ENCODE results near the gene ATP7B.

The ATP7B gene

GRCh38 chr13:51937320-51938290 lies 73.6 kb downstream of the ATP7B start:
- H3K4me1 ChIP-seq, result no peaks in the 10 kb centered on the region
- no peaks in the 10 kb centered on the region for H3K36me3 ChIP-seq (replicated peaks)
- H3K27me3 ChIP-seq (ENCODE audit: low read depth), result no peaks in the 10 kb centered on the region
- in situ Hi-C loops (cut with MboI; ENCODE audit: low sequenced_read_pairs), result no loop called here
- H3K4me3 ChIP-seq, result no peak overlapping the region
- DNase-seq (ENCODE audit: low spot score in 2 of 2), result no peak
- H3K9me3 ChIP-seq, result no peaks in the 10 kb centered on the region

- H3K36me3 ChIP-seq (replicated peaks), result no peaks in the 10 kb centered on the region
- no peaks in the 10 kb centered on the region for H3K27me3 ChIP-seq (ENCODE audit: low read depth)
- no peaks in the 10 kb centered on the region for H3K9me3 ChIP-seq
- DNase-seq (ENCODE audit: low spot score in 2 of 2), result peak in 1 of 2 experiments; percentile 45
- in situ Hi-C loops (cut with MboI; ENCODE audit: low sequenced_read_pairs), result no loop called here
- no peaks in the 10 kb centered on the region for H3K4me1 ChIP-seq
- no peak overlapping the region for H3K4me3 ChIP-seq
These were observed 75.7 kb downstream of the ATP7B start for GRCh38 chr13:51935326-51936171.

GRCh38 chr13:51934461-51935087 lies 76.7 kb downstream of the ATP7B start:
- H3K9me3 ChIP-seq, result no peaks in the 10 kb centered on the region
- no peaks in the 10 kb centered on the region for H3K27me3 ChIP-seq (ENCODE audit: low read depth)
- DNase-seq (ENCODE audit: low spot score in 2 of 2), result no peak
- no peaks in the 10 kb centered on the region for H3K36me3 ChIP-seq (replicated peaks)
- no peaks in the 10 kb centered on the region for H3K4me1 ChIP-seq
- in situ Hi-C loops (cut with MboI; ENCODE audit: low sequenced_read_pairs), result no loop called here
- H3K4me3 ChIP-seq, result no peak overlapping the region

GRCh38 chr13:51933466-51934058 lies 77.7 kb downstream of the ATP7B start:
- in situ Hi-C loops (cut with MboI; ENCODE audit: low sequenced_read_pairs), result no loop called here
- no peaks in the 10 kb centered on the region for H3K36me3 ChIP-seq (replicated peaks)
- no peak for DNase-seq (ENCODE audit: low spot score in 2 of 2)

GRCh38 chr13:51932231-51932630 lies 79.0 kb downstream of the ATP7B start:
- no peak overlapping the region for H3K4me3 ChIP-seq
- in situ Hi-C loops (cut with MboI; ENCODE audit: low sequenced_read_pairs), result no loop called here
- no peaks in the 10 kb centered on the region for H3K4me1 ChIP-seq
- no peaks in the 10 kb centered on the region for H3K9me3 ChIP-seq
- no peak for DNase-seq (ENCODE audit: low spot score in 2 of 2)
- H3K36me3 ChIP-seq (replicated peaks), result no peaks in the 10 kb centered on the region
- H3K27me3 ChIP-seq (ENCODE audit: low read depth), result no peaks in the 10 kb centered on the region

More at GRCh38 chr13:51933466-51934058, 77.7 kb downstream of the ATP7B start:
- H3K27me3 ChIP-seq (ENCODE audit: low read depth), result no peaks in the 10 kb centered on the region
- no peaks in the 10 kb centered on the region for H3K9me3 ChIP-seq
- H3K4me1 ChIP-seq, result no peaks in the 10 kb centered on the region
- H3K4me3 ChIP-seq, result no peak overlapping the region

GRCh38 chr13:51931606-51932005 lies 79.6 kb downstream of the ATP7B start:
- H3K4me1 ChIP-seq, result no peaks in the 10 kb centered on the region
- in situ Hi-C loops (cut with MboI; ENCODE audit: low sequenced_read_pairs), result no loop called here

GRCh38 chr13:51929699-51930098 lies 81.6 kb downstream of the ATP7B start:
- no peaks in the 10 kb centered on the region for H3K36me3 ChIP-seq (replicated peaks)
- no peaks in the 10 kb centered on the region for H3K4me1 ChIP-seq
- DNase-seq (ENCODE audit: low spot score in 2 of 2), result no peak
- no peak overlapping the region for H3K4me3 ChIP-seq
- H3K27me3 ChIP-seq (ENCODE audit: low read depth), result 0 out of 2 replicates have a peak, but pooled peaks cover 2% of the 10 kb centered on the region
- in situ Hi-C loops (cut with MboI; ENCODE audit: low sequenced_read_pairs), result no loop called here
- H3K9me3 ChIP-seq, result no peaks in the 10 kb centered on the region

More at GRCh38 chr13:51931606-51932005, 79.6 kb downstream of the ATP7B start:
- H3K36me3 ChIP-seq (replicated peaks), result no peaks in the 10 kb centered on the region
- no peak overlapping the region for H3K4me3 ChIP-seq
- no peak for DNase-seq (ENCODE audit: low spot score in 2 of 2)
- H3K27me3 ChIP-seq (ENCODE audit: low read depth), result no peaks in the 10 kb centered on the region
- no peaks in the 10 kb centered on the region for H3K9me3 ChIP-seq

- H3K36me3 ChIP-seq (replicated peaks), result no peaks in the 10 kb centered on the region
- no peak for DNase-seq (ENCODE audit: low spot score in 2 of 2)
- 0 out of 2 replicates have a peak, but pooled peaks cover 2% of the 10 kb centered on the region for H3K27me3 ChIP-seq (ENCODE audit: low read depth)
- in situ Hi-C loops (cut with MboI; ENCODE audit: low sequenced_read_pairs), result no loop called here
- H3K9me3 ChIP-seq, result no peaks in the 10 kb centered on the region
- H3K4me1 ChIP-seq, result no peaks in the 10 kb centered on the region
- H3K4me3 ChIP-seq, result no peak overlapping the region
These were observed 83.0 kb downstream of the ATP7B start for GRCh38 chr13:51928231-51928630.

GRCh38 chr13:51927129-51927528 lies 84.1 kb downstream of the ATP7B start:
- no peaks in the 10 kb centered on the region for H3K36me3 ChIP-seq (replicated peaks)

GRCh38 chr13:51926528-51926885 lies 84.7 kb downstream of the ATP7B start:
- no peak for DNase-seq (ENCODE audit: low spot score in 2 of 2)
- H3K27me3 ChIP-seq (ENCODE audit: low read depth), result 0 out of 2 replicates have a peak, but pooled peaks cover 2% of the 10 kb centered on the region
- H3K9me3 ChIP-seq, result no peaks in the 10 kb centered on the region
- in situ Hi-C loops (cut with MboI; ENCODE audit: low sequenced_read_pairs), result no loop called here
- H3K4me1 ChIP-seq, result no peaks in the 10 kb centered on the region
- no peaks in the 10 kb centered on the region for H3K36me3 ChIP-seq (replicated peaks)
- no peak overlapping the region for H3K4me3 ChIP-seq

More at GRCh38 chr13:51927129-51927528, 84.1 kb downstream of the ATP7B start:
- H3K4me3 ChIP-seq, result no peak overlapping the region
- 0 out of 2 replicates have a peak, but pooled peaks cover 2% of the 10 kb centered on the region for H3K27me3 ChIP-seq (ENCODE audit: low read depth)
- in situ Hi-C loops (cut with MboI; ENCODE audit: low sequenced_read_pairs), result no loop called here
- no peaks in the 10 kb centered on the region for H3K4me1 ChIP-seq
- no peaks in the 10 kb centered on the region for H3K9me3 ChIP-seq
- DNase-seq (ENCODE audit: low spot score in 2 of 2), result no peak

- 0 out of 2 replicates have a peak, but pooled peaks cover 2% of the 10 kb centered on the region for H3K27me3 ChIP-seq (ENCODE audit: low read depth)
- in situ Hi-C loops (cut with MboI; ENCODE audit: low sequenced_read_pairs), result no loop called here
- DNase-seq (ENCODE audit: low spot score in 2 of 2), result no peak
- H3K4me3 ChIP-seq, result no peak overlapping the region
- no peaks in the 10 kb centered on the region for H3K9me3 ChIP-seq
- H3K36me3 ChIP-seq (replicated peaks), result no peaks in the 10 kb centered on the region
- H3K4me1 ChIP-seq, result no peaks in the 10 kb centered on the region
These were observed 85.3 kb downstream of the ATP7B start for GRCh38 chr13:51925865-51926527.

GRCh38 chr13:51924756-51925544 lies 86.3 kb downstream of the ATP7B start:
- H3K9me3 ChIP-seq, result no peaks in the 10 kb centered on the region

More at GRCh38 chr13:51924756-51925544, 86.3 kb downstream of the ATP7B start:
- no peak for DNase-seq (ENCODE audit: low spot score in 2 of 2)
- H3K4me3 ChIP-seq, result no peak overlapping the region
- in situ Hi-C loops (cut with MboI; ENCODE audit: low sequenced_read_pairs), result no loop called here
- H3K27me3 ChIP-seq (ENCODE audit: low read depth), result peaks cover 2% of the 10 kb centered on the region; the same call in 1 of the 2 replicates
- H3K4me1 ChIP-seq, result no peaks in the 10 kb centered on the region
- H3K36me3 ChIP-seq (replicated peaks), result no peaks in the 10 kb centered on the region

All from HAP-1 (cell line).